IMR-90 (cell line): ENCODE data around the gene TAF1A.

Experiments
- BHLHE40 ChIP-seq: fragments of 150-350 bp; IDR thresholded peaks from 2 replicates; pipeline ENCODE4 v1.6.1; 2016; ENCODE audit warnings: mild to moderate bottlenecking, low read depth, low read length
- CEBPB ChIP-seq: IDR thresholded peaks from 2 replicates; pipeline ENCODE4 v1.6.1; 2012; ENCODE audit warnings: low read depth, low read length, improper control_type of control experiment
- CHD1 ChIP-seq: IDR thresholded peaks from 2 replicates; pipeline ENCODE4 v1.6.1; 2012; ENCODE audit warnings: low read depth, low read length, improper control_type of control experiment
- FOS ChIP-seq: fragments of 150-350 bp; IDR thresholded peaks from 2 replicates; pipeline ENCODE4 v1.6.1; 2016; ENCODE audit warnings: low read depth, low read length
- MAFK ChIP-seq: IDR thresholded peaks from 2 replicates; pipeline ENCODE4 v1.6.1; 2012; ENCODE audit warnings: low read depth, low read length, improper control_type of control experiment
- MAZ ChIP-seq: IDR thresholded peaks from 2 replicates; pipeline ENCODE4 v1.6.1; 2012; ENCODE audit warnings: low read depth, mild to moderate bottlenecking, low read length, improper control_type of control experiment, moderate library complexity, borderline replicate concordance
- POLR2A ChIP-seq: IDR thresholded peaks from 2 replicates; pipeline ENCODE4 v1.6.1; 2012; ENCODE audit warnings: mild to moderate bottlenecking, low read depth, low read length
- TF ChIP-seq, protein P1 (sequence below): conservative IDR thresholded peaks from 2 replicates; pipeline ENCODE4 v1.5.1; 2012; ENCODE audit warnings: mild to moderate bottlenecking, low read depth, low read length, improper control_type of control experiment
- TF ChIP-seq, protein P2 (sequence below): fragments of 150-350 bp; IDR thresholded peaks from 2 replicates; pipeline ENCODE4 v1.6.1; 2016; ENCODE audit warnings: low read depth, mild to moderate bottlenecking, low read length, moderate library complexity, borderline replicate concordance
- TF ChIP-seq, protein P3 (sequence below): fragments of 150-350 bp; IDR thresholded peaks from 2 replicates; pipeline ENCODE4 v1.6.1; 2017; ENCODE audit warnings: mild to moderate bottlenecking, antibody characterized with exemption, low read length, low read depth

GRCh38 chr1:222622765-222623164, 33.0 kb upstream of the TAF1A start:
- TF ChIP-seq, protein P1, sequence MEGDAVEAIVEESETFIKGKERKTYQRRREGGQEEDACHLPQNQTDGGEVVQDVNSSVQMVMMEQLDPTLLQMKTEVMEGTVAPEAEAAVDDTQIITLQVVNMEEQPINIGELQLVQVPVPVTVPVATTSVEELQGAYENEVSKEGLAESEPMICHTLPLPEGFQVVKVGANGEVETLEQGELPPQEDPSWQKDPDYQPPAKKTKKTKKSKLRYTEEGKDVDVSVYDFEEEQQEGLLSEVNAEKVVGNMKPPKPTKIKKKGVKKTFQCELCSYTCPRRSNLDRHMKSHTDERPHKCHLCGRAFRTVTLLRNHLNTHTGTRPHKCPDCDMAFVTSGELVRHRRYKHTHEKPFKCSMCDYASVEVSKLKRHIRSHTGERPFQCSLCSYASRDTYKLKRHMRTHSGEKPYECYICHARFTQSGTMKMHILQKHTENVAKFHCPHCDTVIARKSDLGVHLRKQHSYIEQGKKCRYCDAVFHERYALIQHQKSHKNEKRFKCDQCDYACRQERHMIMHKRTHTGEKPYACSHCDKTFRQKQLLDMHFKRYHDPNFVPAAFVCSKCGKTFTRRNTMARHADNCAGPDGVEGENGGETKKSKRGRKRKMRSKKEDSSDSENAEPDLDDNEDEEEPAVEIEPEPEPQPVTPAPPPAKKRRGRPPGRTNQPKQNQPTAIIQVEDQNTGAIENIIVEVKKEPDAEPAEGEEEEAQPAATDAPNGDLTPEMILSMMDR, result no peak
- TF ChIP-seq MAZ (no peak), POLR2A (no peak), CEBPB (no peak), BHLHE40 (no peak), FOS (no peak), CHD1 (no peak), MAFK (no peak)
- TF ChIP-seq, protein P2, sequence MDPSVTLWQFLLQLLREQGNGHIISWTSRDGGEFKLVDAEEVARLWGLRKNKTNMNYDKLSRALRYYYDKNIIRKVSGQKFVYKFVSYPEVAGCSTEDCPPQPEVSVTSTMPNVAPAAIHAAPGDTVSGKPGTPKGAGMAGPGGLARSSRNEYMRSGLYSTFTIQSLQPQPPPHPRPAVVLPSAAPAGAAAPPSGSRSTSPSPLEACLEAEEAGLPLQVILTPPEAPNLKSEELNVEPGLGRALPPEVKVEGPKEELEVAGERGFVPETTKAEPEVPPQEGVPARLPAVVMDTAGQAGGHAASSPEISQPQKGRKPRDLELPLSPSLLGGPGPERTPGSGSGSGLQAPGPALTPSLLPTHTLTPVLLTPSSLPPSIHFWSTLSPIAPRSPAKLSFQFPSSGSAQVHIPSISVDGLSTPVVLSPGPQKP, result no peak
- TF ChIP-seq, protein P3, sequence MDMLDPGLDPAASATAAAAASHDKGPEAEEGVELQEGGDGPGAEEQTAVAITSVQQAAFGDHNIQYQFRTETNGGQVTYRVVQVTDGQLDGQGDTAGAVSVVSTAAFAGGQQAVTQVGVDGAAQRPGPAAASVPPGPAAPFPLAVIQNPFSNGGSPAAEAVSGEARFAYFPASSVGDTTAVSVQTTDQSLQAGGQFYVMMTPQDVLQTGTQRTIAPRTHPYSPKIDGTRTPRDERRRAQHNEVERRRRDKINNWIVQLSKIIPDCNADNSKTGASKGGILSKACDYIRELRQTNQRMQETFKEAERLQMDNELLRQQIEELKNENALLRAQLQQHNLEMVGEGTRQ, result no peak
